Breast epithelium (tissue), 3 donors: ENCODE data around the gene STXBP1.

ENCODE experiments used
- POLR2A ChIP-seq: fragments of 450-650 bp; IDR thresholded peaks from one replicate; pipeline ENCODE4 v1.6.1; 2016; ENCODE audit warnings: antibody characterized with exemption, mild to moderate bottlenecking, moderate library complexity
- TF ChIP-seq, protein P1 (sequence below), 3 donors: fragments of 450-650 bp; IDR thresholded peaks; one replicate each; pipeline ENCODE4 v1.5.1; 2016 to 2017; ENCODE audit warnings: antibody characterized with exemption in 3 of 3, mild to moderate bottlenecking in 3 of 3, moderate library complexity in 3 of 3

- TF ChIP-seq POLR2A = no peak
- TF ChIP-seq, protein P1, sequence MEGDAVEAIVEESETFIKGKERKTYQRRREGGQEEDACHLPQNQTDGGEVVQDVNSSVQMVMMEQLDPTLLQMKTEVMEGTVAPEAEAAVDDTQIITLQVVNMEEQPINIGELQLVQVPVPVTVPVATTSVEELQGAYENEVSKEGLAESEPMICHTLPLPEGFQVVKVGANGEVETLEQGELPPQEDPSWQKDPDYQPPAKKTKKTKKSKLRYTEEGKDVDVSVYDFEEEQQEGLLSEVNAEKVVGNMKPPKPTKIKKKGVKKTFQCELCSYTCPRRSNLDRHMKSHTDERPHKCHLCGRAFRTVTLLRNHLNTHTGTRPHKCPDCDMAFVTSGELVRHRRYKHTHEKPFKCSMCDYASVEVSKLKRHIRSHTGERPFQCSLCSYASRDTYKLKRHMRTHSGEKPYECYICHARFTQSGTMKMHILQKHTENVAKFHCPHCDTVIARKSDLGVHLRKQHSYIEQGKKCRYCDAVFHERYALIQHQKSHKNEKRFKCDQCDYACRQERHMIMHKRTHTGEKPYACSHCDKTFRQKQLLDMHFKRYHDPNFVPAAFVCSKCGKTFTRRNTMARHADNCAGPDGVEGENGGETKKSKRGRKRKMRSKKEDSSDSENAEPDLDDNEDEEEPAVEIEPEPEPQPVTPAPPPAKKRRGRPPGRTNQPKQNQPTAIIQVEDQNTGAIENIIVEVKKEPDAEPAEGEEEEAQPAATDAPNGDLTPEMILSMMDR (IDR thresholded peaks at IDR 0.05) = no peak
Measured at GRCh38 chr9:127603226-127603625, 8.9 kb upstream of the STXBP1 start.
